ENCODE data around the gene EBNA1BP2.
"Not testable (repeated sequence)": the region's sequence is repeated elsewhere in the genome, so short reads cannot be mapped to it uniquely, and the experiment has no call there.

Gene EBNA1BP2

DNA sequence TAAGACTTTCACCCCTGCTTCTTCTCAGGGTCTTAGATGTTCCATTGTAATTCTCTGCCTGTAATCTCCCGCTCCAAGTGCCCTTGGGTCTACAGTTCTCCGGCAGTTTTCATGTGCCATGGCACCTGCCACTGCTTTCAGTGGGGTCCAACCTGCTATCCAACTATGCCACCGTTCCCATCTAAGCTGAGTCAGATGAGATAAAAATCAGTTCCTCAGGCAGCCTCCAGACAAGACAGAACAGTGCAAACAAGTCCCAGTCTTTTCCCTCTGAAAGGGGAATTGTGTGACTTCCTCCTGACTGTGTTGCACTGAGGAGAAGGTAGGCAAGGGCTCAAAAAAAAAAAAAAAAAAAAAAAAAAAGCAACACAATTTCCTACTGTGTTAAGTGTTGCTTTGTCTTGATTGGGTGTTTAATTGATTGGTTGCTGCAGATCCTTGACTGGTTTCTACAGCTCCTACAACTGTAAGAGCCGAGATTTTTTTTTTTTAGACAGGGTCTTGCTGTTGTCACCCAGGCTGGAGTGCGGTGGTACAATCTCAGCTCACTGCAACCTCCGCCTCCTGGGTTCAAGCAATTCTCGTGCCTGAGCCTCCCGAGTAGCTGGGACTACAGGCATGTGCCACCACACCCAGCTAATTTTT lies 50.7 kb downstream of the EBNA1BP2 start:
- no peak for DNase-seq (ENCODE audit: low read depth in 3 of 3)

DNA sequence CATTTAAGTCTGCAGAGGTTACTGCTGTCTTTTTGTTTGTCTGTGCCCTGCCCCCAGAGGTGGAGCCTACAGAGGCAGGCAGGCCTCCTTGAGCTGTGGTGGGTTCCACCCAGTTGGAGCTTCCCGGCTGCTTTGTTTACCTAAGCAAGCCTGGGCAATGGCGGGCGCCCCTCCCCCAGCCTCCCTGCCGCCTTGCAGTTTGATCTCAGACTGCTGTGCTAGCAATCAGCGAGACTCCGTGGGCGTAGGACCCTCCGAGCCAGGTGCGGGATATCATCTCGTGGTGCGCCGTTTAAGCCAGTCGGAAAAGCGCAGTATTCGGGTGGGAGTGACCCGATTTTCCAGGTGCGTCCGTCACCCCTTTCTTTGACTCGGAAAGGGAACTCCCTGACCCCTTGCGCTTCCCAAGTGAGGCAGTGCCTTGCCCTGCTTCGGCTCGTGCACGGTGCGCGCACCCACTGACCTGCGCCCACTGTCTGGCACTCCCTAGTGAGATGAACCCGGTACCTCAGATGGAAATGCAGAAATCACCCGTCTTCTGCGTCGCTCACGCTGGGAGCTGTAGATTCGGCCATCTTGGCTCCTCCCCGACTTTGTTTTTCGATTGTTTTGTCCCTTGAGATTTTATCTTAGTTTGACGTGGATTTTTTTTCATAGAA lies 52.0 kb downstream of the EBNA1BP2 start:
- DNase-seq (ENCODE audit: low read depth in 3 of 3) = not testable (repeated sequence)
